Measurements from ENCODE around the gene BFSP2.

BFSP2 gene

DNA sequence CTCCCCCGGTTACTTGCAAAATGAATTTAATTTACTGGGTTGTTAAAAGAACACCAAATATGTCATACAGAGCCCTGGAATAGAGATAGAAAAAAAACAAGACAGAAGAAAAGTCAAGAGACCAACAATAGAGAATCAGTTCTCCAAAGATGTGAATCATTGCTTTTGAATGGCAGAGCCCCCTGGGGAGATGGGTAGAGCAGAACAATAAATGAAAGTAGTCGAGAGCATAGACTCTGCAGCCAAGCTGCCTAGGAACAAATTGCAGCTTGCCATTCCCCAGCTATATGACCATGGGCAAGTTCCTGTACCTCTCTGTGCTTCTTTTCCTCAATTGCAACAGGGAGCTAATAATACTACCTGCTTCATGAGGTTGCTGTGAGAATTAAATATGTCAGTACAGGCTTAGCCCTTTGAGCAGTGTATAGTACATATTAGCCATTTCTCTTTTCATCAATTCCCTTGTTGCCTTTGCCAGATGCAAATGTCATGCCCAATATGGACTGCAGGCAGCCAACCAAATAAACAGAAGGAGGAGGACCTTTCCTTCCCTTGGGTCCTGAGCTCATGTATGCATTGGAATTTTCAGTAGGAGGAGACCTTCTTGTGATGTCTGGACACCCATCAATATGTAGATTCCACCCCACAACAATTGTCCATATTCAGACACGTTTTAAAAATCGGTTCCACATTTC, 25.0 kb upstream of the BFSP2 start:
- Mint-ChIP-seq H3K27ac (no peak overlapping the region), H3K27me3 (peaks cover 8% of the 10 kb centered on the region), H3K9me3 (no peaks in the 10 kb centered on the region), H3K4me3 (no peak overlapping the region), H3K36me3 (no peaks in the 10 kb centered on the region), H3K4me1 (no peaks in the 10 kb centered on the region)
- DNase-seq: no peak
- CTCF ChIA-PET: interaction anchor here (0.8 kb wide), 1 partner anchor 644 kb away, joined by 3 read pairs; no protein-coding TSS in a partner anchor

DNA sequence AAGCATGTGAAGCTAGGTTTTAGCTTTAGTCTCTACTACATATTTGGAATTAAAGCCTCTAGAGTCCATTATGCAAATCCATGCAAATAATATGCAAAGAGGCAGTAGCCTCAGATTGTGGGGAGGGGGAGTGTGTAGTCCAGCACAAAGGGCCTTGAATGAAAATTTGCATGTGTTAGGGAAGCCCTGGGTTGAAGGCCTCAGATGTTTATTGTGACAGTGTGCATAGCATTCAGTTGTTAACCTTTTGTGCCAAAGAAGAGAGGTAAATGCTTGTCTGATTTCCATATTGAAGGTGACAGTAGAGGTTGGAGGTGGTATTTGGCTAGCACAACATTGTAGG, 24.5 kb upstream of the BFSP2 start:
- CTCF ChIA-PET: no interaction called here
- no peak overlapping the region for H3K27ac Mint-ChIP-seq
- H3K4me3 Mint-ChIP-seq: no peak overlapping the region
- DNase-seq: no peak
- H3K36me3 Mint-ChIP-seq: no peaks in the 10 kb centered on the region
- peaks cover 8% of the 10 kb centered on the region for H3K27me3 Mint-ChIP-seq
- no peaks in the 10 kb centered on the region for H3K9me3 Mint-ChIP-seq
- no peaks in the 10 kb centered on the region for H3K4me1 Mint-ChIP-seq

DNA sequence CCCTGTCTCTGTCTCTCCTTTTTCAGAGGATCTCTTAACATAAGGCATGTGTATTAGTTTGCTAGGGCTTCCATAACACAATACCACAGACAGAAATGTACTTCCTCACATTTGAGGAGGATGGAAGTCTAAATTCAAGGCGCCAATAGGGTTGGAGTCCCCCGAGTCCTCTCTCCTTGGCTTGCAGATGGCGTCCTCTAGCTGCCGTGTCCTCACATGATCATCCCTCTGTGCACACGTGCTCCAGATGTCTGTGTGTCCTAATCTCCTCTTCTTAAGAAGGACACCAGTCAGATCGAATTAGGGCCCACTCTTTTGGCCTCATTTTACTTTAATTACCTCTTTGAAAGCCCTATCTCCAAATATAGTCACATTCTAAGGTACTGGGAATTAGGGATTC, 23.0 kb upstream of the BFSP2 start:
- no peaks in the 10 kb centered on the region for H3K4me1 Mint-ChIP-seq
- no peak for DNase-seq
- CTCF ChIA-PET: interaction anchor here (0.9 to 1.2 kb wide), 2 partner anchors 646 to 650 kb away, joined by 3 to 4 read pairs; no protein-coding TSS in a partner anchor
- H3K36me3 Mint-ChIP-seq: no peaks in the 10 kb centered on the region
- H3K4me3 Mint-ChIP-seq: no peak overlapping the region
- H3K27ac Mint-ChIP-seq: no peak overlapping the region
- H3K27me3 Mint-ChIP-seq: peaks cover 5% of the 10 kb centered on the region
- H3K9me3 Mint-ChIP-seq: no peaks in the 10 kb centered on the region

DNA sequence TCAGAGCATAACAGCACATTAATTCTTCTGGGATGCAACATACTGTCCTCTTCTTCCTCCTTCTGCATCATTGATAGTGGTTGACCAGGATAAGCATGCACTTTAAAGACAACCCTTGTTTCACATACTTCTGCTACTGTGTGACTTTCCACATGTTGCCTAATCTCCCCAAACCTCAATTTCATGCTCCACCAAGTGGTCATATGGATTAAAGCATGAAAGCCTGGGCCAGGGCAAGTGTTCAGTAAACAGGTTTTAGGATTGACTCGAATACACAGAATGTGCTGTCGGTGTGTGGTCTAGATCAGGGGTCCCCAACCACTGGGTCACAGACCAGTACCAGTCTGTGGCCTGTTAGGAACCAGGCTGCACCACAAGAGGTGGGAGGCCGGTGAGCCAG, 22.5 kb upstream of the BFSP2 start:
- CTCF ChIA-PET: interaction anchor here (1.2 kb wide), 1 partner anchor 646 kb away, joined by 3 read pairs; no protein-coding TSS in a partner anchor
- Mint-ChIP-seq H3K27ac (no peak overlapping the region), H3K4me3 (no peak overlapping the region), H3K4me1 (no peaks in the 10 kb centered on the region), H3K27me3 (peaks cover 11% of the 10 kb centered on the region), H3K9me3 (no peaks in the 10 kb centered on the region), H3K36me3 (no peaks in the 10 kb centered on the region)
- DNase-seq: no peak

DNA sequence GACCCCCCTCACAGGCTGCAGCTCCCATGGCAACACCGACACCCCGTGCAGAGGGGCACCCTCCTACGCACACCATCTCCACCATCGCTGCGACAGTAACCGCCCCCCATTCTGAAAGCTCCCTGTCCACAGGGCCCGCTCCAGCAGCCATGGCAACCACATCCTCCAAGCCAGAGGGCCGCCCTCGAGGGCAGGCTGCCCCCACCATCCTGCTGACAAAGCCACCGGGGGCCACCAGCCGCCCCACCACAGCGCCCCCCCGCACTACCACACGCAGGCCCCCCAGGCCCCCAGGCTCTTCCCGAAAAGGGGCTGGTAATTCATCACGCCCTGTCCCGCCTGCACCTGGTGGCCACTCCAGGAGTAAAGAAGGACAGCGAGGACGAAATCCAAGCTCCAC, 19.9 kb upstream of the BFSP2 start:
- no peaks in the 10 kb centered on the region for H3K4me1 Mint-ChIP-seq
- H3K9me3 Mint-ChIP-seq: no peaks in the 10 kb centered on the region
- no peak for DNase-seq
- CTCF ChIA-PET: no interaction called here
- H3K4me3 Mint-ChIP-seq: no peak overlapping the region
- H3K27me3 Mint-ChIP-seq: peaks cover 6% of the 10 kb centered on the region
- no peak overlapping the region for H3K27ac Mint-ChIP-seq
- no peaks in the 10 kb centered on the region for H3K36me3 Mint-ChIP-seq

DNA sequence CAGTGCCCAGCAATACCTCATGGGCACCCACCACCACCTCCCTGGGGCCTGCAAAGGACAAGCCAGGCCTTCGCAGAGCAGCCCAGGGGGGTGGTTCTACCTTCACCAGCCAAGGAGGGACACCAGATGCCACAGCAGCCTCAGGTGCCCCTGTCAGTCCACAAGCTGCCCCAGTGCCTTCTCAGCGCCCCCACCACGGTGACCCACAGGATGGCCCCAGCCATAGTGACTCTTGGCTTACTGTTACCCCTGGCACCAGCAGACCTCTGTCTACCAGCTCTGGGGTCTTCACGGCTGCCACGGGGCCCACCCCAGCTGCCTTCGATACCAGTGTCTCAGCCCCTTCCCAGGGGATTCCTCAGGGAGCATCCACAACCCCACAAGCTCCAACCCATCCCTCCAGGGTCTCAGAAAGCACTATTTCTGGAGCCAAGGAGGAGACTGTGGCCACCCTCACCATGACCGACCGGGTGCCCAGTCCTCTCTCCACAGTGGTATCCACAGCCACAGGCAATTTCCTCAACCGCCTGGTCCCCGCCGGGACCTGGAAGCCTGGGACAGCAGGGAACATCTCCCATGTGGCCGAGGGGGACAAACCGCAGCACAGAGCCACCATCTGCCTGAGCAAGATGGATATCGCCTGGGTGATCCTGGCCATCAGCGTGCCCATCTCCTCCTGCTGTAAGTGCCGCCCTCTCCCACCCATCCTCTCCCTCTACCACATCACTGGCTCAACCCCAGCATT, 19.2 kb upstream of the BFSP2 start:
- Mint-ChIP-seq H3K4me1 (no peaks in the 10 kb centered on the region), H3K4me3 (no peak overlapping the region), H3K36me3 (no peaks in the 10 kb centered on the region), H3K27ac (no peak overlapping the region), H3K27me3 (peaks cover 10% of the 10 kb centered on the region), H3K9me3 (no peaks in the 10 kb centered on the region)
- no peak for DNase-seq
- CTCF ChIA-PET: interaction anchor here (1.4 kb wide), 1 partner anchor 654 kb away, joined by 3 read pairs; no protein-coding TSS in a partner anchor

DNA sequence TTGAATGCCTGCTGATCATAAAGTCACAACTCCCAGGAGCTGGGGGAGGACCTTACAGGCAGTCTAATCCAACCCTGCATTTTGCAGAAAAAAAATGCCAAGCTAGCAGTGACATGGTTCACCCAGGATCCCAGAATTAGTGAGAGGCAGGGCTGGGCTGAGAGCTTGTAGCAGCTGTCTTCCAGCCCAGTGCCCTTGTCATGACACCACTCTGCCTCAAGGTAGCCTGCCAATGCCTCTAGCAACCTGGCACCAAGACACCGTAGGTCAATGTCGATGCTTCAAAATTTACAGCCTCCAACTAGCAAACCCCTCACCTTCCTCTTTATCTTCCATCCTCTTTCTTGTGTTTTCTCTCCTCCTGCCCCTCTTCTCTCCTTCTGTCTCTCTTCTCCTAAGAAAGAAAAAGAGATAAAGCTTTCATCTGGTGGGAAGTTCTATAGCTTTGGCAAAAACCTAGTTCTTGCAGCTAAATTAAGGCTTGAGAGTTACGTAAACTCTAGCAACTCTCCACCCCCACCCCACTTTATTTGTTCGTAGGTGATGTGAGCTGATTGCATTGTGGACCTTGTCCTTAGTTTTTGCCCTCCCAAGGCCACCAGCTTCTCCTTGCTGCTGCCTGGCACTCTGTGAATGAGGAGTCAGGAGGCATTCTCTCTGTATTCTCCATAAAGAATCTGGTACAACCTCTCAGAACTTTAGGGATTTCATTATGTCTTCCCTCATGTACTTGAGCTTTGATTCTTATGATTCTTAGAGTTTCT, 18.3 kb upstream of the BFSP2 start:
- no peaks in the 10 kb centered on the region for H3K4me1 Mint-ChIP-seq
- H3K27me3 Mint-ChIP-seq: peaks cover 10% of the 10 kb centered on the region
- no peak overlapping the region for H3K27ac Mint-ChIP-seq
- H3K9me3 Mint-ChIP-seq: no peaks in the 10 kb centered on the region
- DNase-seq: no peak
- no peak overlapping the region for H3K4me3 Mint-ChIP-seq
- CTCF ChIA-PET: interaction anchor here (0.6 to 1.4 kb wide), 5 partner anchors 11 to 655 kb away, joined by 3 to 7 read pairs (median 3); no protein-coding TSS in a partner anchor
- no peaks in the 10 kb centered on the region for H3K36me3 Mint-ChIP-seq

DNA sequence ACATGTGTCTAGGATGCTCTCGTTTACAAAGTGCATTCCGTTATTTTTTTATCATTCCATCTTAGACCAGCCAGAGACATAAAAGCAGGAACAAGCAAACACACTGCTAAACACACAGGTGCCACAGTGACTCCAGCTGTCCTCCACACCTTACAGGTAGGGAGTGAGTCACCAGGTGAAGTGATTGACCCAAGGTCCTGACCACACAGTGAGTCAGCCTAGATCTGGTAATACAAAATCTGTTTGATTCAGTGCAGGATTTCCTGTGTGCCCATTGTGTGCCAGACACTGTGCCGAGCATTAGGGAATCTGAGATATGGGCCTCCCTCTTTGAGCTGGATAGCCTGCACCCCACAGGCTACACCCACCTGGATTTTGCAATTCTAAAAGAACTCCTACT, 16.7 kb upstream of the BFSP2 start:
- Mint-ChIP-seq H3K36me3 (no peaks in the 10 kb centered on the region), H3K4me1 (no peaks in the 10 kb centered on the region), H3K4me3 (no peak overlapping the region), H3K27ac (no peak overlapping the region), H3K27me3 (peaks cover 10% of the 10 kb centered on the region), H3K9me3 (no peaks in the 10 kb centered on the region)
- DNase-seq: no peak
- CTCF ChIA-PET: interaction anchor here (1.2 to 3.3 kb wide), 3 partner anchors 11 to 657 kb away, joined by 3 to 16 read pairs (median 12); no protein-coding TSS in a partner anchor

DNA sequence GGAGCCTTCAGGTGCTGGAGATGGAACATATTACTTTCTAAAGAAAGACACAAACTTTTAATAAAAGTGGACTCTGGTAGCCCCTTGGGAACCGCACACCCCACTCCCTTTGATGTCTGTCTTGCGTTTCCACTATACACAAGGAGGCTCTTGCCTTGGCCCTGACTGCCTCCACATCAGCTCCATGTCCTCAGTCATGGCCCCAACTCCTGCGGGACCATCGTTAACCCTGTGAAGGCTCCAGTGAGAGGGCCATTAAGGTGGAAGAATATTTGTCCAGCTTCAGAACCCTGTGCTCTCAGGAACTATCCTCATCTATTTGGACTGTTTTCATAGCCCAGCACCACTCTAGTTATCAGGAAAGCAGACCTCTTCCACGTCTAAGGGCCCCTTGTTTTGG, 16.1 kb upstream of the BFSP2 start:
- no peak for DNase-seq
- CTCF ChIA-PET: interaction anchor here (0.7 to 3.3 kb wide), 4 partner anchors 11 to 658 kb away, joined by 3 to 16 read pairs (median 8); no protein-coding TSS in a partner anchor
- Mint-ChIP-seq H3K27ac (no peak overlapping the region), H3K4me3 (no peak overlapping the region), H3K36me3 (no peaks in the 10 kb centered on the region), H3K9me3 (no peaks in the 10 kb centered on the region), H3K4me1 (no peaks in the 10 kb centered on the region), H3K27me3 (peaks cover 12% of the 10 kb centered on the region)

DNA sequence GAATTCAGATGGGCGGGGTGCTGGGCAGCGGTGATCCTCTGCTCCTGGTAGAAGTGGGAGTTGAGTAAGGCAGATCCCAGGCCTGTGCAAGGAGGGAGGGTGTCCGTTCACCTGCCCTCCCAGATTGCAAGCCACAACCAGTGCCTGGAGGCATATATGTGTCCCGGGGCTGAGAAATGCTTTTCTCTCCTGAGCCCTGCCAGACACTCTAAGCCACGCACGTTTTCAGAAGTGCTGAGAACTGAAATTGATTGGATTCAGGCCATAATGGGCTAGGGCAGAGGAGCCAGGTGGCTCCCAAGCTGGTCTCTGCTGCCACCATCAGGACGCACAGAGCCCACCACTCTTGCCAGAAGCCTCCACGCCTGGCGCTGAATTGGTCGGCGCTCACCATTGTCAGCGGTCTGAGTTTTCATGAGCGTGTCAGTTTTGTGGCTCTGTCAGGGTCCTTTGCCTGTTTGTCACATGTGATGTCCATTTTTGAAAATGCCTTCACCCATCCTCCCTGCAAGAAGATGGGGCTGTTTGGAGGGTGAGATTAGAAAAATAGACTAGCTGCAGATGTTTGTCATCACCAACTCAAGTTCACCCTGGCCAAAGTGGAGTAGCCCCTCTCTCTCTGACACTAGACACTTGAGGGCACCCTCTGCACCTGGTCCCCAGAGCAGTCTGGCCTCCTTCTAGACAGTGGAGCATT, 15.4 kb upstream of the BFSP2 start:
- H3K36me3 Mint-ChIP-seq: no peaks in the 10 kb centered on the region
- CTCF ChIA-PET: interaction anchor here (1.0 to 3.3 kb wide), 6 partner anchors 12 to 658 kb away, joined by 3 to 16 read pairs (median 6); no protein-coding TSS in a partner anchor
- H3K27me3 Mint-ChIP-seq: peaks cover 14% of the 10 kb centered on the region
- DNase-seq: peak; percentile 55
- H3K4me1 Mint-ChIP-seq: no peaks in the 10 kb centered on the region
- H3K9me3 Mint-ChIP-seq: no peaks in the 10 kb centered on the region
- no peak overlapping the region for H3K27ac Mint-ChIP-seq
- H3K4me3 Mint-ChIP-seq: no peak overlapping the region

DNA sequence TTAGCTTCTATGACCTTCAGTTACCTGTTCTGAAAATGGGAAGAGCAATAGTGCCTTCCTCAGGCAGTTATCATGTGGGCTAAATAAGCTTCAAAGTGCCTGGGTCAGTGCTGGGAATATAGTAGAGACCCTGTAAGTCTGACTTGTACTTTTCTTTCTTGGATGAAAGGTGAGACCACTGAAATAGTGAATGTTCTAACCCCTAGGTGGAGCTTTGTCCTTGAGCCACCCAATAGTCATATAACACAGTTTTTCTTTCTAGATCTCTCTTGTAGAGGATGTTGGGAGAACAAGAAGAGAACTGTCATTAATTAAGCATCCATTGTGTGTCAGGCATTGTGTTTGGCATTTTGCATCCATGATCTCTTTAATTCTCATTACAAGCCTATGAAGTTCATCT, 13.0 kb upstream of the BFSP2 start:
- DNase-seq: no peak
- no peaks in the 10 kb centered on the region for H3K4me1 Mint-ChIP-seq
- H3K9me3 Mint-ChIP-seq: no peaks in the 10 kb centered on the region
- no peak overlapping the region for H3K27ac Mint-ChIP-seq
- CTCF ChIA-PET: no interaction called here
- peaks cover 13% of the 10 kb centered on the region for H3K27me3 Mint-ChIP-seq
- no peak overlapping the region for H3K4me3 Mint-ChIP-seq
- H3K36me3 Mint-ChIP-seq: no peaks in the 10 kb centered on the region

DNA sequence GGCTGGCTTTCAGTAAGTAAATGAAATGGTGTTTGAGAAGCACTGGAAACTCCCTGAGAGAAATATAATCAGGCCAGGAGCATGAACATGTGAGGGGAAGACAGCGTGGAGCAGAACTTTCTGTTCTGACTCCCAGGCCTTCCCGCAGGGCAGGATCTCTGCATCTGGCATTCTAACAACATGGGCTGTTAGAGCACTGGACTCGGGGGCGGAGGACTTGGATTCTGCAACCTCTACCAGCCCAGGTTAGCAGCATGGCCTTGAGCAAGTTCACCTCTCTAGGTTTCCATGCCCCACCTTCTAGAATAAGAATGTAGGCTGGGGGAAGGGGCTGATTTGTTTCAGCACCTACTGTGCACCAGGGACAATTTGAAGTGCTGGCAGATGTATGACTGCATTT, 12.5 kb upstream of the BFSP2 start:
- DNase-seq: no peak
- H3K27me3 Mint-ChIP-seq: peaks cover 8% of the 10 kb centered on the region
- no peaks in the 10 kb centered on the region for H3K9me3 Mint-ChIP-seq
- CTCF ChIA-PET: interaction anchor here (1.0 kb wide), 1 partner anchor 37 kb away, joined by 3 read pairs; no protein-coding TSS in a partner anchor
- H3K4me3 Mint-ChIP-seq: no peak overlapping the region
- H3K4me1 Mint-ChIP-seq: no peaks in the 10 kb centered on the region
- H3K36me3 Mint-ChIP-seq: no peaks in the 10 kb centered on the region
- no peak overlapping the region for H3K27ac Mint-ChIP-seq

DNA sequence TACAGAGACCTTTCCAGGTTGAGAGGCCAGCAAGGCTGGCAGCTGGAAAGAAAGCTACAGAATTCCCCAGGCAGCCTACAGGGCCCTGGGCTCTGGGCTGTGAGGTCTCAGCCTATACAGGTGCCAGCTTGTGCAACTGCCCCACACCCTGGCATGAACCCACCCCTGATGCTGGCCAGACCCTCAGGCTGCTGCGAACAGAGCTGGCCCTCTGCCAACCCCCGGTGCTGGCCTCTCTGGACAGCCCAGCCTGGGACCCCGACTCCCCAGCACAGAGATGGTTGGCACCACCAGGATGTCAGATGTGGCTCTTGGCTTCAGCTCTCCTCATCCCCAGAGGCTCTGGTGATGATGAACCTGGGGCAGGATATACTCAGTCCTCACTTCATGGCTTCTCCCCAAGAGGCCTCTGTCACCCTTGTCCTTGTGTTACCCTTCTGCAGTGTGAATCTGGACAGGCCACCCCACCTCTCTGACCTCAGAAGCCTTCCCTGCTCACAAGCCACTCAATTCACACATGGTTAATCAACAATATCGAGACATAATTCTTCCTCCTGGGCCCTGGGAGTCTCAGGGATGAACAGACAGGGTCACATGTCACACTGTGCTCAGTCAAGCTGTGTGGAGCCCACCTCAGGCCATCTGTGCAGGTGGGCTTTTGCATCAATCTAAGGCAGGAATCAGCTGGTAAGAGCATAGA, 11.0 kb upstream of the BFSP2 start:
- peaks cover 2% of the 10 kb centered on the region for H3K4me1 Mint-ChIP-seq
- H3K36me3 Mint-ChIP-seq: no peaks in the 10 kb centered on the region
- H3K27me3 Mint-ChIP-seq: peaks cover 8% of the 10 kb centered on the region
- no peaks in the 10 kb centered on the region for H3K9me3 Mint-ChIP-seq
- DNase-seq: no peak
- CTCF ChIA-PET: interaction anchor here (1.2 kb wide), 1 partner anchor 658 kb away, joined by 3 read pairs; no protein-coding TSS in a partner anchor
- no peak overlapping the region for H3K4me3 Mint-ChIP-seq
- H3K27ac Mint-ChIP-seq: no peak overlapping the region

All from activated naive CD4-positive, alpha-beta T cell treated with anti-CD3 and anti-CD28 coated beads, Interleukin-2, amount 10 ng/mL, durations not matched to agents 7 days and 5 days (primary cell).